Esophagus squamous epithelium (tissue), 4 donors: ENCODE results near the gene PBX3.
"Not testable (repeated sequence)": the region's sequence is repeated elsewhere in the genome, so short reads cannot be mapped to it uniquely, and the experiment has no call there.

Source experiments
- CTCF ChIP-seq, 6 experiments: fragments of 450-650 bp in 4 of 6; fragments of 200-600 bp in 2 of 6; sonication (generic) in 2 of 6; IDR thresholded peaks; one replicate each; pipeline ENCODE4 v1.5.1; 2016 to 2019; ENCODE audit warnings: antibody characterized with exemption in 6 of 6, mild to moderate bottlenecking in 4 of 6, moderate library complexity in 4 of 6
- POLR2A ChIP-seq, 4 donors: fragments of 450-650 bp; IDR thresholded peaks; one replicate each; pipeline ENCODE4 v1.6.1; 2017; ENCODE audit warnings: antibody characterized with exemption in 4 of 4, mild to moderate bottlenecking in 4 of 4, moderate library complexity in 3 of 4

- not testable (repeated sequence) for TF ChIP-seq CTCF, POLR2A (IDR thresholded peaks at IDR 0.05)
Observed at GRCh38 chr9:125779220-125779565, 32.0 kb downstream of the PBX3 start.
